GM12875 (cell line): ENCODE data around the gene SETSIP.

ENCODE experiments used
- H3K4me3 ChIP-seq: one replicate; pipeline ENCODE4 v1.5.1; 2011; ENCODE audit warnings: low read depth, low read length, control low read depth
- CTCF ChIP-seq: IDR thresholded peaks from 2 replicates; pipeline ENCODE4 v1.5.1; 2011; ENCODE audit warnings: low read depth, mild to moderate bottlenecking, control low read depth, inconsistent platforms, low read length, moderate library complexity, borderline replicate concordance; ENCODE audit not compliant: insufficient read depth

SETSIP gene

GRCh38 chr1:92075311-92075710 is at the start of gene SETSIP:
Gene SETSIP (minus strand): TSS chr1:92075411. CDS start chr1:92075411, 0 bp downstream.
- no peak within 1 kb of the TSS for H3K4me3 ChIP-seq
- TF ChIP-seq CTCF = no peak

GRCh38 chr1:92123868-92124267 is 48.7 kb upstream of the SETSIP start:
- H3K4me3 ChIP-seq = no peak overlapping the region
- no peak for TF ChIP-seq CTCF

- no peak overlapping the region for H3K4me3 ChIP-seq
- no peak for TF ChIP-seq CTCF
Observed at GRCh38 chr1:92118826-92119225, 43.6 kb upstream of the SETSIP start.

- H3K4me3 ChIP-seq = no peak overlapping the region
- TF ChIP-seq CTCF = no peak
Observed at GRCh38 chr1:92117526-92117925, 42.3 kb upstream of the SETSIP start.

- H3K4me3 ChIP-seq = no peak overlapping the region
- TF ChIP-seq CTCF = no peak
Observed at GRCh38 chr1:92108631-92109030, 33.4 kb upstream of the SETSIP start.

GRCh38 chr1:92105546-92106081 is 30.4 kb upstream of the SETSIP start:
- no peak for TF ChIP-seq CTCF
- no peak overlapping the region for H3K4me3 ChIP-seq

GRCh38 chr1:92096317-92096716 is 21.1 kb upstream of the SETSIP start:
- no peak for TF ChIP-seq CTCF

More at GRCh38 chr1:92096317-92096716, 21.1 kb upstream of the SETSIP start:
- H3K4me3 ChIP-seq = no peak overlapping the region
